Neural crest cell (in vitro differentiated cells): ENCODE measurements around the gene RFX8. TPM values are rescaled to one million over a fixed set of nuclear protein-coding genes. Genes with fewer than 3 reads are reported as not detected.
A peak's percentile ranks its signal among the peaks of the same experiment; 100 is the strongest.

Source experiments
- DNase-seq: peaks from one replicate; pipeline ENCODE4 v3.0.0; 2021; ENCODE audit warnings: low read depth, mixed read lengths, low spot score
- H3K27ac Mint-ChIP-seq: one replicate; pipeline ENCODE4 v1.8.0; 2021; ENCODE audit warnings: mild to moderate bottlenecking, mixed read lengths; ENCODE audit not compliant: unreplicated experiment
- H3K27me3 Mint-ChIP-seq: 2 replicates; pipeline ENCODE4 v1.8.0; 2021; ENCODE audit warnings: low read depth, mild to moderate bottlenecking, mixed read lengths
- H3K36me3 Mint-ChIP-seq: 2 replicates; pipeline ENCODE4 v1.8.0; 2021; ENCODE audit warnings: low read depth, mild to moderate bottlenecking, mixed read lengths
- H3K4me1 Mint-ChIP-seq: 2 replicates; pipeline ENCODE4 v1.8.0; 2021; ENCODE audit warnings: mixed read lengths
- H3K4me3 Mint-ChIP-seq: one replicate; pipeline ENCODE4 v1.8.0; 2021; ENCODE audit warnings: mild to moderate bottlenecking, mixed read lengths
- H3K9me3 Mint-ChIP-seq: 2 replicates; pipeline ENCODE4 v1.8.0; 2021; ENCODE audit warnings: mixed read lengths
- total RNA-seq: library from RNA; stranded (reverse); gene quantifications from 2 replicates; pipeline ENCODE4 v1.2.1, GENCODE V29; 2021
- TF ChIP-seq, protein P1 (sequence below): fragments of 200-600 bp; sonication (generic); conservative IDR thresholded peaks from 2 replicates; pipeline ENCODE4 v1.5.0; 2021; ENCODE audit warnings: antibody characterized with exemption, mild to moderate bottlenecking

Gene RFX8
- total RNA-seq, 1 donor from 2014 or later = 0.44 TPM

DNA sequence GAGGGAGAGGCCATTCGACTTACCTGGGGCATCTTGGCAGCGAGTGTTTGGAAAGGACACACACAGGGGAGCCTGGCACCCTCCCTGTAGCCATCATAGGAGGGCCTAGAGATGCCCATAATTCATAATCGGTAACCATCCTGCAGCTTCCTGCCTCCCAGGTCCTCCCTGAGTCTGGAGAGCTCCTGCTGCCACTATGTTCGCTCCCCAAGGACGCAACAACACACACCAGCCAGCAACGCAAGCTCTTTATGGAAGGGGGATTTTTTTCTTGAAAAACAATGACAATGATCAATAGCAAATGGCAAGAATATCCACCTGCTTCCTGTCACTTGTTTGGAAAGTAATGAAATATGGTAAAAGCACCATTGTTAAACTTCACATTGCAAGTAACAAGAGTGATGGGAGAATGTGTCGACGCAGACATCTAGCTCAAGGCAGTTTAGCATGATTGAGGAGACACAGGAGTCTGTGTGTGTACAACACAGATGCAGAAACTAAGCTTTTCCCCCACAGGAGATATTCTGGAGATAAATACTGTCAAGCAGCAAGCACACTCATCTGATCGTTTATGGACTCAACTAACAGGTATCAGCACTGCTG, 62.7 kb downstream of the RFX8 start:
- TF ChIP-seq, protein P1, sequence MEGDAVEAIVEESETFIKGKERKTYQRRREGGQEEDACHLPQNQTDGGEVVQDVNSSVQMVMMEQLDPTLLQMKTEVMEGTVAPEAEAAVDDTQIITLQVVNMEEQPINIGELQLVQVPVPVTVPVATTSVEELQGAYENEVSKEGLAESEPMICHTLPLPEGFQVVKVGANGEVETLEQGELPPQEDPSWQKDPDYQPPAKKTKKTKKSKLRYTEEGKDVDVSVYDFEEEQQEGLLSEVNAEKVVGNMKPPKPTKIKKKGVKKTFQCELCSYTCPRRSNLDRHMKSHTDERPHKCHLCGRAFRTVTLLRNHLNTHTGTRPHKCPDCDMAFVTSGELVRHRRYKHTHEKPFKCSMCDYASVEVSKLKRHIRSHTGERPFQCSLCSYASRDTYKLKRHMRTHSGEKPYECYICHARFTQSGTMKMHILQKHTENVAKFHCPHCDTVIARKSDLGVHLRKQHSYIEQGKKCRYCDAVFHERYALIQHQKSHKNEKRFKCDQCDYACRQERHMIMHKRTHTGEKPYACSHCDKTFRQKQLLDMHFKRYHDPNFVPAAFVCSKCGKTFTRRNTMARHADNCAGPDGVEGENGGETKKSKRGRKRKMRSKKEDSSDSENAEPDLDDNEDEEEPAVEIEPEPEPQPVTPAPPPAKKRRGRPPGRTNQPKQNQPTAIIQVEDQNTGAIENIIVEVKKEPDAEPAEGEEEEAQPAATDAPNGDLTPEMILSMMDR = no peak
- Mint-ChIP-seq H3K27ac (peak overlapping the region; percentile 72), H3K4me1 (no peaks in the 10 kb centered on the region), H3K36me3 (peaks cover 2% of the 10 kb centered on the region), H3K27me3 (no peaks in the 10 kb centered on the region), H3K4me3 (no peak overlapping the region), H3K9me3 (peaks cover 3% of the 10 kb centered on the region)
- no peak for DNase-seq

DNA sequence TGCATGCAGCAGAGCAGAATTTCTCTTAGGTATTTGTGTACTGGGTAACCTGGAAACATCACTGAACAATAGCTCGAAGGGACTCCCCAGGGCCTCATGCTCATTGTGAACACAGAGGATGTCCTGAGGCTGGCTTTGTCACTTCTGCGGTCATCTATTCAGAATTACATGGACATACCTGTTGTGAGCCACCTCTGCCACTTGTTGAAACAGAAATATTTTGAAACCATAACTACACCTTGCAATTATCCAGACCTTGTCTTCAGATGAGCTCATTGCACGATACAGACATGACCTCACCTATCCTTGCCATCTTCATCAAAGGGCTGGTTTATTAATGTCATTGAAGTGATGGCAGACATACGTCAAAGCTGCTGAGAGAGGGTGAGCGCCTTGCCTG, 64.2 kb downstream of the RFX8 start:
- H3K4me3 Mint-ChIP-seq = no peak overlapping the region
- no peaks in the 10 kb centered on the region for H3K4me1 Mint-ChIP-seq
- H3K9me3 Mint-ChIP-seq = peaks cover 3% of the 10 kb centered on the region
- no peak for DNase-seq
- H3K27me3 Mint-ChIP-seq = no peaks in the 10 kb centered on the region
- H3K27ac Mint-ChIP-seq = no peak overlapping the region
- peaks cover 2% of the 10 kb centered on the region for H3K36me3 Mint-ChIP-seq
- TF ChIP-seq, protein P1 = no peak

DNA sequence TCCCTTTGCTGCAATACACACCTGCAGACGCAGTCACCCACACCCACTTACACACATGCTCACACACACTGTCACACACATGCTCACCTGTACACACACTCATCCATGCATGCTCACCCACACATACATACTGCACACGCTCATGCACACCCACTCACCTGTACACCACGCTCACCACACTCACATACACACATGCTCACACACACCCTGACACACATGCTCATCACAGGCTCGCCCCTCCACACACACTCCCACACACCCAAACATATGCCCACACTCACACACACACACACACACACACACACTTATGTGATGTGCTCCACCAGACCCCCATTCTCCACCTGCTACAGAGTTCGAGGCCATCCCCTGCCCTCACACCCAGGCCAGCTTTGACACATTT, 64.8 kb downstream of the RFX8 start:
- DNase-seq = no peak
- Mint-ChIP-seq H3K4me3 (no peak overlapping the region), H3K4me1 (peaks cover 4% of the 10 kb centered on the region), H3K36me3 (peaks cover 2% of the 10 kb centered on the region), H3K9me3 (peaks cover 3% of the 10 kb centered on the region), H3K27me3 (no peaks in the 10 kb centered on the region), H3K27ac (no peak overlapping the region)
- TF ChIP-seq, protein P1 = no peak

DNA sequence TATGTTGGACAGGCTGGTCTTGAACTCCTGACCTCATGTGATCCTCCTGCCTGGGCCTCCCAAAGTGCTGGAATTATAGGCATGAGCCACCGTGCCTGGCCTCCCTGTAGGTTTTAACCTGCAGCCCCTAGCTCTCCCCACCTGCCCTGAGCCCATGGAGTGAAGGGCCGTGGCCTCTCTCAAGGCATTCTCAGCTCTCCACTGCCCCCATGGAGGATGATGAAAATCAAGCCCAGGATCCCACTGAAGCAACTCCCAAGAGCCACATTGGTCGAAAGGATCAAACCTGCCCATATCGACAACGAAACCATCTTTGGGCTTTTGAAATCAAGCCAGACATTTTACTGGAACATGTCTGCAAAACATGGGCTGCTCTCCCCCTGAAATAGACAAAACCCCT, 65.2 kb downstream of the RFX8 start:
- peaks cover 4% of the 10 kb centered on the region for H3K4me1 Mint-ChIP-seq
- H3K4me3 Mint-ChIP-seq = no peak overlapping the region
- H3K27ac Mint-ChIP-seq = no peak overlapping the region
- no peak for DNase-seq
- H3K36me3 Mint-ChIP-seq = peaks cover 2% of the 10 kb centered on the region
- H3K27me3 Mint-ChIP-seq = no peaks in the 10 kb centered on the region
- H3K9me3 Mint-ChIP-seq = peaks cover 1% of the 10 kb centered on the region
- TF ChIP-seq, protein P1 = no peak

DNA sequence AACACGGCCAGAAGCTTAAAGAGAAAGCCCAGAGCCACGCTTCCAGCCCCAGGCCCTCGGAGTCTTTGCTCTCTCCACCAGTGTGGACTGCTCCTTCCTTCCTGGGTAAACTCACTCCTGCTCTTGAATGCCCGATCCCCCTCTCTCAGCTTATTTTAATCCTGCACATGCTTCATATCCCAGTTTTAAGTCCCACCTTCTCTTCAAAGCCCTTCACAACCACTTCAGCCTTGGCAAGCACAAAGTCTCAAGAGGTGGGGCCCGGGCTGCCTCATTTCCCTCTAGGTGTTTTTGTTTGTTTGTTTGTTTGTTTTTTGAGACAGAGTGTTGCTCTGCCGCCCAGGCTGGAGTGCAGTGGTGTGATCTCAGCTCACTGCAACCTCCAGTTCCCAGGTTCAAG, 66.0 kb downstream of the RFX8 start:
- TF ChIP-seq, protein P1 = no peak
- Mint-ChIP-seq H3K4me1 (peaks cover 7% of the 10 kb centered on the region), H3K36me3 (peaks cover 2% of the 10 kb centered on the region), H3K27ac (peak overlapping the region; percentile 19), H3K4me3 (no peak overlapping the region), H3K27me3 (no peaks in the 10 kb centered on the region), H3K9me3 (no peaks in the 10 kb centered on the region)
- DNase-seq = no peak
